Anterior cingulate cortex (tissue), 58 donors: ENCODE measurements around the gene GRXCR2.
"Not testable (repeated sequence)": the region's sequence is repeated elsewhere in the genome, so short reads cannot be mapped to it uniquely, and the experiment has no call there.

Experiments used
- DNase-seq, 58 donors: peaks; one replicate each; lab custom pipeline; 2025; lab: John Stamatoyannopoulos, UW

The GRXCR2 gene

GRCh38 chr5:145840458-145841132, 32.2 kb downstream of the GRXCR2 start:
- no peak for DNase-seq

GRCh38 chr5:145838276-145838675, 34.5 kb downstream of the GRXCR2 start:
- DNase-seq: no peak

GRCh38 chr5:145836241-145836640, 36.6 kb downstream of the GRXCR2 start:
- DNase-seq: not testable (repeated sequence)

- no peak for DNase-seq
Observed at GRCh38 chr5:145835848-145836239, 37.0 kb downstream of the GRXCR2 start.

GRCh38 chr5:145834917-145835847, 37.6 kb downstream of the GRXCR2 start, which contains the start of gene PRELID2:
PRELID2 (minus strand) TSS chr5:145835342; CDS start chr5:145835251, 91 bp downstream.
- DNase-seq: peak in 56 of 58 donors; percentile 7 to 81 (median 63)

- DNase-seq: no peak
Observed at GRCh38 chr5:145834554-145834916, 38.3 kb downstream of the GRXCR2 start.

- no peak for DNase-seq
Observed at GRCh38 chr5:145833631-145834200, 39.1 kb downstream of the GRXCR2 start.

GRCh38 chr5:145830594-145830993, 42.2 kb downstream of the GRXCR2 start:
- DNase-seq: no peak

GRCh38 chr5:145829708-145830361, 43.0 kb downstream of the GRXCR2 start:
- DNase-seq: no peak

GRCh38 chr5:145826895-145827674, 45.7 kb downstream of the GRXCR2 start:
- no peak for DNase-seq

- peak in 2 of 58 donors; percentile 10 to 15 for DNase-seq
Observed at GRCh38 chr5:145825751-145826180, 47.0 kb downstream of the GRXCR2 start.

GRCh38 chr5:145824040-145824439, 48.8 kb downstream of the GRXCR2 start:
- no peak for DNase-seq

- DNase-seq: no peak
Observed at GRCh38 chr5:145818604-145819003, 54.2 kb downstream of the GRXCR2 start.

- DNase-seq: peak in 1 of 58 donors; percentile 6
Observed at GRCh38 chr5:145812877-145813276, 59.9 kb downstream of the GRXCR2 start.

GRCh38 chr5:145811834-145812625, 60.8 kb downstream of the GRXCR2 start:
- peak in 24 of 58 donors; percentile 2 to 39 (median 18) for DNase-seq
